Stimulated activated CD8-positive, alpha-beta memory T cell treated with anti-CD3 and anti-CD28 coated beads, Interleukin-4, amount 100 ng/mL, for 48 hours (primary cell): Measurements from ENCODE around the gene EPS8.

ENCODE experiments used
- DNase-seq: peaks from one replicate; pipeline ENCODE4 v3.0.0-alpha.2; 2020

EPS8 gene

DNA sequence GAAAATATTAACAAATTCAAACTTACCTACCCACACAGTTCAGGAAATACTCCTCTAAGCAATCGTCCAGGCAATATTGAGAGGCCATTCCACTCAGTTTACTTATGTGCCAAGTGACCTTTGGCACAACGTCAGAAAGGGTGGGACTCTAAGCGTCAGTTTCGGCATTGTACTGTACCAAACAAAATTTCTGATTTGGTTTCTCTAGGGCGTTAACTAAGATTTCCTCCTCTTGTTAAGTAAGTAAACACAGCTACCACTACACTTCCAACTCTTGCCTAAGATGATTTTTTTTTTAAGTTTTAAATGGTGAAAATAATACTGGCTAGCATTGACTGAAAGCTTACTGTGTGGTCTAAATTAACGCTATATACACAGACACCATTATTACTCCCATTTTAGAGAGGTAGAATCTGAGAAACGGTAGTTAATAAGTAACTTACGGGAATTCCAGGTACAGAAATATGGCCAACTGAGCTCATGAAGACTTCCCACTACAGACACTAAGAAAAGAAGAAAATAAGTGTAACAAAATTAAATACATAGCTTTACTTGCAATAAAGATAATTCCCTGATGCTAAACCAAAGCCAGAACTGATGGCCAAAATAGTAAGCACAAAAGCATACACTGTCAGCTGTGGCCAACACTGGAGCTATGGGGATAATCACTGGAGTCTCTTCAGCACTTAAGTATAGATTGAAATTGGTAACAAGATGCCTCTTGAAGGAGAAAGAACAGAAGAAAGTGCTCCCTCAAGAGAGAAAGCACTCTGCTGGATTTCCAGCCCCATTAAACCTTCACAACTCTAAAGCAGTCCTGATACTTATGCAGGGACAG, 76.1 kb downstream of the EPS8 start:
- no peak for DNase-seq

DNA sequence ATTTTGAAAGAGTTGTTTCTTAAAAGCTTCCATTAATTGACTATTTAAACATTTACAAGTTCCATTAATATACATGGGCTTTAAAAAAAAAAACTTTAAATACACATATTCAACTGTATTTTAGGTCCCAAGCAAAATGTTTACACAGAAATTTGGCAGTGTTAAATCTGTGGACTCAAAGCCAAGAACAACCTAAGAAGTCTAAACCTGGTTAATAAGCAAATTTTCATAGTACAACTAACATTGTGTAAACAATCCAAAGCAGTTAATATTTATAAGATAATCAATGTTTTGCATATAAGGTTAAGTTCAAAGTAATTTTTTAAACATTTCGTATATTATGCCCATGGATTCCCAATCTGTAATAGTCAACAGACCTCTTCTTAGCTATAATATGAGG, 77.0 kb downstream of the EPS8 start:
- no peak for DNase-seq

DNA sequence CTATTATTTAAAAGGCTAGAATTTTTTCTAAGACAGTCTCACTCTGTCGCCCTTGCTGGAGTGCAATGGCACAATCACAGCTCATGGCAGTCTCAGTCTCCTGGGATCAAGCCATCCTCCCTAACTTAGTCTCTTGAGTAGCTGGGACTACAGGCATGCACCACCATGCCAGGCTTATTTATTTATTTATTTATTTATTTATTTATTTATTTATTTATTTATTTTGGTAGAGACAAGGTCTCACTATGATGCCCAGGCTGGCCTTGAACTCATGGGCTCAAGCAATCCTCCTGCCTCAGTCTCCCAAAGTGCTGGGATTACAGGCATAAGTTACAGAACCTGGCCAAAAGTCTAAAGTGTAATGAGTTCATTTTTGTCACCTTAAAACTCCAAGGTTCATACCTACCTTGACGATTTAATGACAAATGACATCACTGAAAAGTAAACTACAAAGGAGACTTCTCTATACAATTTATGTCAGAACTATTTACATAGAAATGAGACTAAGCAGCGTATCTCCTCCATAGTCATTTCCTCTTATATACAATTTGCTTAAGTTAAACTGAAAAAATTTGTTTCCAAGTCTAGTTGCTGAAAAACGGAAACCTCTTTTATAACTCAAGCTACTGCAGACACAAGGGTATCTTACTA, 78.2 kb downstream of the EPS8 start:
- DNase-seq, result no peak

DNA sequence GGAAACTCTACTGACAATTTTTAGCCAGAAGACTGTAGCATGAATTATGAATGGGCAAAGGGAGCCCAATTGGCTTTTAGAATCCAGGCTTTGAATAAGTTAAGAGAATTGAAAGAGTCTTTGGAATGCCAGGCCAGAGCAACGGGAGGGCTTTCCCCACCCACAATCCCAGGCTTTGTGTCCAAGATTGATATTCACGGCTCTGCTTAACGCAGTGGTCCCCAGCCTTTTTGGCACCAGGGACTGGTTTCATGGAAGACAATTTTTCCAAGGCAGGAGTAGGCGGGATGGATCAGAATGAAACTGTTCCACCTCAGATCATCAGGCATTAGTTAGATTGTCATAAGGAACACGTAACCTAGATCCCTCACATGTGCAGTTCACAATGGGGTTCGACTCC, 79.6 kb downstream of the EPS8 start:
- DNase-seq, result no peak

DNA sequence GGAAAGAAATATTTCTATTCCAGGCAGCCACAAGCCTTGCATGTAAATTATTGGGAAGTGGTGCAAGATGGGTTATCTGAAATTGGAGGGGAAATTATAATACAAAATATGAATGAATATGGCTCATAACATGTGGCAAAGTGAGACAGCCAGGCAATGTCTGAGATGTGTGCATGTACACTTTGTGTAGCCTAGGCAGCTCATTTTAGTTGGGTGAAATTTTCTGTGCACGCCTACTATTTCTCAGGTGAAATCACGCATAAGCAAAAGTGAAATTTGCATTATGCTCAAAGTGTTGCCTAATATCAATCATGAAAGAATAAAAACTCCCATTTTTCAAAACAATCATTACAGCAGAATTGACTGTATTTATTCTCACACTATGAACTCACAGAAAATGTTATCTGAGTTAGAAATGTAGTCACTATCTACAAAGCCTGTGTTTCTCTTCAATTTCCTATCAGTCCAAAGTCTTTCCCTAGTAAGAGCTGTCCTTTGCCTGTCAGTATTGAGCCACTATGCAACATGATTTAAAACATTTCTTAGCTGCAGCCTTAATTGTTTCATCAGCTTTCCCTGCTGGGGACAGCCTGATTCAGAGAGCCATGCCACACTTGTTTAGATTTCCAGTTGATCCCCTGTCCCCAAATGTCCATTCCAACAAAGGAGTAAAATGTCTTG, 80.7 kb downstream of the EPS8 start:
- DNase-seq, result no peak

DNA sequence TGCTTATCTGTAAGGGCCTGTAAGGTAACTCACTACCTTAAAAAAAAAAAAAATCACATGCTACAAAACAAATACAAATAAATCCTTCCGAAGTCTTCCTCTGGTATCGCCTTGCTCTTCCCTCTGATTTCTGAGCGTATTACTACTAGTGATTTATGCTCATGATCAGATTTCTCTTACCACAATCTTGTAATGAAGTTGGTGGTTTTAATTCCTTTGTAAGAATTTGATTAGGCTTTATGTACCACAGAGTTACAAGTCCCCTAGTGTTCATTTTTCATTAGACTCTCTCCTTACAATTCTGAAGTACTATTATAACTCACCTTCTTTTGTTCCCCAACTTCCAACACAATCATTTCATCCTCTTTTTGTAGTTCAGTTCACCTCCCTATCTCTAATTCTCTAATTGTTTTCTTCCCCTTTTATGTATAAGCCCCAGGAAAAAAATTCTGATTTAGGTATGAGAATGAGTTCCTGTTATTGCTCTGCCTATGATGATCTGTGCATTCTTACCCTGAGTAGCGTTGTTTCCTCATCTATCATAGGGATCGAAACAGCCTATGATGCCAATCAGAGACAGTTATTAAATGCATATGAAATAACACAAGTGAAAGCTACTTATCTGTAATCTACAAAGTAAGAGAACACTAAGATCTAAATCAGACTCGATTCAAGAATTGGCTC, 81.5 kb downstream of the EPS8 start:
- DNase-seq, result no peak

DNA sequence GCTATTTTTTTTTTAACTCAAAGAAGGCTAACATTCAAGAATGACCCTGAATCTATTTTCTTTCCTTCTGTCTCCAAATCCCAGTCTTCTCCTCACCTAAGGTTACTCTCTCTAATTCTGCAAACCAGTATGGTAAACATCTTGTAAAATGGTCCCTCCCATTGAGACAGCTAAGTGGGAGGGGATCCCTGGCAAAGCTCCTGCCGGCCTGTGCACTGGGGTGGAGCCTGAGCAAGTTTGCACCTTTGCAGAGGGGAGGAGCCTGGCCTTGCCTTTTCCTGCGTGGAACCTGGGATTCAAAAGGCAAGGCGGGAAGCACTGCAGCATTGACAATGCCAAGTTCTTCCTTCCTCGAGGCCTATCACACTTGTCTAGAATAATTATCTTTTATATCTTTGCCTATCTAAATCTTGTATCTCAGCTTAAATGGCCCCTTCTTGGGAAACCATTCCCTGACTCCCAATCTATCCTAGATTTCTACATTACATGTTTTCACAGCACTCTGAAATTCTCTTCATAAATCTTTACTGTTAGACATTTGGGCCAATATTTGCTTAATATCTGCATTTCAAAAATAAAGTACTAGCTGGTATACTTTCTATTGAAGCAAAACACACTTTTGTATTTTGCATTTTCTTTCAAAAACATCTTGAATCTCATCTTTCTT, 83.0 kb downstream of the EPS8 start:
- no peak for DNase-seq

DNA sequence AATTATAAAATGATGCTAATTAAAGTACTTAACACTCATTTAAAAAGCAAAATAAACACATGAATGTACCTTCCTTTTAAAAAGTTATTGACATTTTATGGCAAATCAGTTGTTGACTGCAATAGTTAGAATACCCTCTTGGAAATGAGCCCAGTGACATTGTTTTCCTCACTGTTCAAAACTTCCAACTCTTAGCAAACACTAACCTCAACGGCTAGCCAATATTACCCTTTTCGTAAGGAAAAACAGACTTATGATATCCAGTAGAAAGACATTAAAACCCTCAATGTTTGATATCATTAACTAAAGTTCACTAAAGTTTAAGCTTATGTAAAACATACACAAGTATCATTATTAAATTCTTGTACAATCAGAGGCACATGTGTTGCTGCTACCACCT, 83.6 kb downstream of the EPS8 start:
- DNase-seq, result no peak

DNA sequence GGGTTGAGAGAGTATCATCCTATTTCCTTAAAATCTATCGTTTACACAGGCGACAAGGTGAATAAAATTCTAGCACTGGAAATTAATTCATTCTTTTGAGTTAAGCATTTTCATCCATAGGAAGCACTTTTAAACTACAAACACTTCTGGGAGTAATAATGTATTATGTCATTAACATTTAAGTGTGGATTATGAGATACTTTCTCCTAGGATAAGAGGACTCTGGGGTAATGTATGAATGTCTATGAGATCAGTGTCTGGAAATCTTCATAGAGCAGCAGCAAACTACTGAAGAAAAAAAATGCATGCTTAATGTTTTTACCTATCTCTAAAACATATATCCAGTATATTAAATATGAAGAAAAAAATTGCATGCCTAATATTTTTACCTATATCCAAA, 86.9 kb downstream of the EPS8 start:
- DNase-seq, result no peak

DNA sequence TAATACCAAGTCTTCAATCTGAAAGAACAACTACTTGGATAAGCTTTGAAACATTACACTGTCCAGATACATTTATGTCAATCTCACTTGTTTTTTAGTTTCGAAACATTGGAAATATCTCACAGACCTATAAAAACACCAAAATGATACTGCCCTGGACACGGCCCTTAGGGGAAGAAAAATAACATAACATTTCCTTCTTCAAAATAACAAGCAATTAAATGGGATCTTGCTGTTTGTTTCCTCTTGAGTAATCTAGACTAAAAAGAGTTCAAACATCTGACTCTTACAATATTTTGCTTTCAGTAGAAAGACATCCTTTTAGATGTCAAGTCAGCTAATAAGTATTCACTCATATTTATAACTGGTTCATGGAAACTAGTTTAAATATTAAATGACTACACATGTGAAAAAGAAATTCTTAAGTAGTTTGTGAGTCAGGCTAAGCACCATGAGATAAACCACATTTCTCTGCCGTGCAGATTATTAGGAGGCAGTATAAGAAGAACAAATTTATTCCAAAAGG, 87.5 kb downstream of the EPS8 start:
- DNase-seq, result no peak

DNA sequence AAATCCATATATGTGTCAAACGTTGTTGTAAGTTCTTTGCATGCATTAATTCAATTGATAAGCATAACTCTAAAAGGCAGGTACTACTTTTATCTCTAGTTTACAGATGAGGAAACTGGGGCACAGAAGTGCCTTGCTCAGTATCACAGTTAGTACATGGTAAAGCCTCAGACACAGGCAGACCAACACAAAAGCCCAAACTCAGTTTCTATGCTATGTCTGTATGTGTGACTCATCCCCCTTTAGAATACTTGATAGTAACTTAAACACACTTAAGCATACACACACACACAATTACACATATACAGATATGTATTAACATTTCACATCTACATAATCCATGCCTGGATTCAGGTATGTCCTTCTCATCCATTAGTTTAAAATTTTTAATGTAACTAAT, 88.0 kb downstream of the EPS8 start:
- no peak for DNase-seq

DNA sequence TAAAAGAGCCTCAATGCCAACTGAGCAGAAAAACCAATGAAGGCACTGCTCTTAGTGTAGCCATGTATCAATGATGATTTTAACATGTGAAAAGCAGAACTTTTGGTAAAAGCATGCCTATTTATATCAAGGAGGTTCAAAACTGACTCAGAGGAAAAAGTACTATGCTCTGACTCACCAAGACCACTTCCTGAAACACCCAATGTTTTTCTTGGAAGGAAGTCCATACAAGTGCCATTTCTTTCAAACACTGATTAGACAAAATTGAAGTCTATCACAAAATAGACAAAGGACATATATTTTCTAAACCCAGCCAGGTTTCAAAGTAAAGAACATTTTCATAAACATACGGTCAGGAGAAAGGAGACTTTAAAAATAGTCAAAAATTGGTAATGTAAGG, 88.6 kb downstream of the EPS8 start:
- no peak for DNase-seq

DNA sequence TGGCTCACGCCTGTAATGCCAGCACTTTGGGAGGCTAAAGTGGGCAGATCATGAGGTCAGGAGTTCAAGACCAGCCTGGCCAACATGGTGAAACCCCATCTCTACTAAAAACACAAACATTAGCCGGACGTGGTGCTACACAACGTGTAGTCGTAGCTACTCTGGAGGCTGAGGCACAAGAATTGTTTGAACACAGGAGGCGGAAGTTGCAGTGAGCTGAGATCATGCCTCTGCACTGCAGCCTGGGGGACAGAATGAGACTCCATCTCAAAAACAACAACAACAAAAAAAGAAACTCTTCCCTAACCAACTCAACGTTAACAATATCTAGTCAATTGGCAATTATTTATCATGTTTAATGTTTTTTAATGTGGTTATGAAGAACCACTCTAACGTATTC, 89.3 kb downstream of the EPS8 start:
- DNase-seq, result no peak

DNA sequence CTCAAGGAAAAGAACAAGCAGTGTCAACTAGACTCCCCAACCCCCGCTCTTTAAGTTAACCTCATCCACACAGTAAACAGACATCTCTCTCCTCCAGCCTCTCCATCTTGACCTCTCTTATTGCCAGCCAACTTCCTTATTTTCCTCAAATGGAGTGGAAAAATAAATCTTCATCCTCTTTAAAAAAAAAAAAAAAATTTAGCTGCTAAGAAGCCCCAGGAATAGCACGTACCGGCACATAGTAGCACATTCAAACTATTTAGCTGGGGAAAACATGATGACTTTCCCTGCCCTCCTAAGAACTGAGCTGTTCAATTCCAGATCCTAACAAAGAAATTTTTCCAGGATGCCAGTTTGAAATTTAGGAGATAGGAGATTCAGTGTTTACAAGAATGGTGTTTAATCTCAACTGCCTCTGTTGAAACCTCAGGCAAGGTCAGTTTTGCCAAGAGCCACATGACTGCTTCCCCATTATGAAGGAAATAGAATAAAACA, 90.8 kb downstream of the EPS8 start:
- DNase-seq, result no peak

DNA sequence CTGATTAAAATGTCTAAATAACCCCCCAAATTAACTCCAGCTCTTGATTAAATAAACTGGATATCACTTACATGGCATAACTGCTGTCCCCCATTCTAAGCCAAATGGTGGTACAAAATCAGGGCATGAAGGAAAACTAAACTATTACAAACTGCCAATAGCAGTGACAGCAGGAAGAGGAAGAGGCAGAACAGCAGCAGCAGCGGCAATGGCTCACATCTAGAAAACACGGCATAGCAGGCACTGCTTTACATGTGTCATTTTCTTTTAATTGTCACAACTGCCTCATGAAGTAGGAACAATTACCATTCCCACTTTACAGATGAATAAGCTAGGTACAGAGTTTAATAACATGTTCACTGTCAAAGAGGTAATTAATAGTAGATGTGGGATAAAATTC, 92.0 kb downstream of the EPS8 start:
- no peak for DNase-seq

DNA sequence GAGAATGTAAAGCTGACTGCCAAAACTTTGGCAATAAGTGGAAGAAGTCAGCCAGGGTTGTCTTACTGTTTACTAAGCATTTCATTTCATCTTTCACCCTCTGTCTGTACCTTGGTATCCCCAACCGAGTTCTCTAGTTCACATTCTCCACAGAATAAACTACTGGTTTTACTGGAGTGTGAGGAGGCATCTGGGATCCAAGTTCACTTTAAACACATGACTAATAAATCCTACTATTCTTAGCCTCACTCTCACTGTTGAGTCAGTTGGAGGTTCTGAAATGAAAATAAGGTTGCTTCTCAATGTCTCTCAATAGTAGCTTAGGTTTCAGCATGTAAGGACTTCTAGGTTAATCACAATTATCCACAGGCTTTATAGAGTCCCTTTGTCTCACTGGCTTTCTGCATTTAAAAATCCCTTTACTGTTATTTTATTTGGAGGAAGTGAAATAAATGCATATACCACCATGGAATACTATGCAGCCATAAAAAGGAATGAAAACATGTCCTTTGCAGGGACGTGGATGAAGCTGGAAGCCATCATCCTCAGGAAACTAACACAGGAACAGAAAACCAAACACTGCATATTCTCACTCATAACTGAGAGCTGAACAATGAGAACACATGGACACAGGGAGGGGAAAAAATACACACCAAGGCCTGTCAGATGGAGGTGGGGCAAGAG, 95.8 kb downstream of the EPS8 start:
- no peak for DNase-seq

DNA sequence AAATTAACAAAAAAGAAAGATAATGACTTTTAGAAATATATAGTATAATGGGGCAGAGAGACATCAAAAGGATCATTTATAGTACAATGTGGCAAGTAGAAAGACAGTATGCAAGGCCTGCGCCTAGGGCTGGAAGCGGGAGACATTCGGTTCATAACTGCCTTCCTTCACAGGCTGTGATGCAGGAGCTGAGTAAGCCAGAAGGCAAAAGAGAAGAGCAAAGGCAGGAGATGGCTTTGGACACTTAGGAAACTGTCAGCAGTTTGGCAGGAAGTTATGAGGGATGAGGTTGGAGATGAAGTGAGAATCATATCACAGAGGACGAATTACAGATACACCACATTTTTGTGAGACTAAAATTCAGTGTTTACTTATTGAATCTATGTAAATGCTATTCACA, 97.8 kb downstream of the EPS8 start:
- no peak for DNase-seq

DNA sequence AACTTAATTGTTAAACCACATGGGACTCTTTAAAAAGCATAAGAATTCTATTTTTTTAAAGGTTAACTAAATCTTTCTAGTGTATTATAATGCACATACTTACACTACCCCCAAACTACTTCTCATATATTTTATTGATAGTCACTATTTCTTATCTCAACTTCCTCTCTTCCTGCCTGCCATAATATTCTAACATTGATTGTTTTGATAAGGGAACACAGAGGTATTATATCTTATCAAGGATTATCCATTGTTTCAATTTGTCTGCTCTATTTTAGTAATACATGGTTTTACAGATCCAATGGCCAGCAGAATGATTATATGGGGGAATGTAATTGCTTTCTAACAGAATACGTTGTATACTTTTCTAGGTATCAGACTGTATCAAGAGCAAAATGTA, 98.9 kb downstream of the EPS8 start:
- DNase-seq, result no peak

DNA sequence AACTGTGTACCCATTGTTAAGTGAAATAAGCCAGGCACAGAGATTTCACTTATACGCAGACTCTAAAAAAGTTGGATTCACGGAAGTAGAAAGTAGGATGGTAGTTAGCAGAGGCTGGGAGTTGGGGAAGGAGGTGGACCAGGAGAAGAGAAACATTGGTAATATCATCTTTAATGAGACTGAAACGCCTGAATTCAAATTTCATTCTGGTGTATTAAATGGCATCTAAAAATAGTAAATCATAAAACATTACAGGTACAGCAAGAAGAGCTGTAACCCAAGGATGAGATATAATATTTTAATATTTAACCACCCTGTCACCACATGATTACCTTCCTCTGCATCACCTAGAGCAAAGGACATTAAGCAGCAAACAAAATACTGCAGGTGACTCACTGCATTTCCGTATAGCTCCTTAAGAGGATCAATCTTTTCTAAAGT, 99.4 kb downstream of the EPS8 start:
- no peak for DNase-seq

DNA sequence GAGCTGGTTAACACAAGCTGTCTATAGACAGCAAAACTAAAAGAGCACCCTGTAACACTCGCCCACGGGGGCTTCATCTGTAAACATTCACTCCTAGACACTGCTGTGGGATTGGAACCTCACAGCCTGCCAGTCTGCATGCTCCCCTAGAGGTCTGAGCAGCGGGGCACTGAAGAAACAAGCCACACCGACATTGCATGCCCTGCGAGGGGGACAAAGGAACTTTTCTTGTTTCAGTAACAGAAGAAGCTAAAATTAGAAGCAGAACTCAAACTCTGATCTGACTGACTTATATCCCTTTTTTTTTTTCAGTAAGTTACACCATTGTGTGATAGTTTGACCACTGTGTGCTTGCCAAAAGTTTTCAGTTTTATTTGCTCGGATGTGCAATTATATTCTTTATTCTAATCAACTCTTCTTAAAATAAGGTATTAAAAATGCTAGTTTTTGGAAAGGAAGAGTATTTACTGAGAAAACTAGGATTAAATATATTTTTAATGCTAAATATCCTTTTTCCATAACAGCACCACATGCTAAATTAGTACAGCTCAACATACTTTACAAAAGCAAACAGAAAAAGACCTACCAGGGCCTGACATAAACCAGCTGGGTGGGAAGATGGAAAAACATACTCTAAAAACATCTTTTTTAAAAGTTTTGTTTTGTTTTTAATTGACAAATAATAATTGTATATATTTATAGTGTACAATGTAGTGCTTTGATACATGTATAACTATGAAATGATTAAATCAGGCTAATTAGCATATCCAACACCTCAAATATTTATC, 100.2 kb downstream of the EPS8 start:
- no peak for DNase-seq

DNA sequence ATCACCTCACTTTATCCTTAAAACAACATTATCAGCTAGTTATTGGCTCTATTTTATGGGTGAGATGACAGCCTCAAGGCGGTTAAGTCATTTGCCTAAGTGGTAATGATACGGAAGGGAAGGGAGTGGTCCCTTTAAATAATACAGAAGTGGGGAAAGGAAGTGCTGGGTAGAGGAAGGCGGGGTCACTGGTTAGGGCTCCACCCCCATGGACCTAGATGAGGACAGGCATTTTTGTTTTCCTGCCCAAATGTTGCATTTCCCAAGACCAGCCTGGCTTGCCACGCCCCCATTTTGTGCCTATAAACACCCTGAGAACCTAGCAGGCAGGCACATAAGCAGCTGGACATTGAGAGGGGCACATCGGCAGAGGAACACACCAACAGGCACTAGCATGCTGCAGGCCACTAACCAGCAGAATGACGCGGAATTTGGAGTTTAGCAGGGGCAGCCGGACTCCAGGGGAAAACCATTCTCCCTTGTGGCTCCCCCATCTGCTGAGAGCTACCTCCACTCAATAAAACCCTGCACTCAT, 100.9 kb downstream of the EPS8 start:
- no peak for DNase-seq
